ENCODE data around the gene PTCH2. TPM values are rescaled to one million over a fixed set of nuclear protein-coding genes. Genes with fewer than 3 reads are reported as not detected.

The PTCH2 gene
- total RNA-seq, 2 donors from 2014 or later = 0.26 to 0.99 TPM

GRCh38 chr1:44862829-44863401 is 19.9 kb upstream of the PTCH2 start:
- DNase-seq = no peak
- Histone ChIP-seq H3K36me3 (replicated peaks in 1 of 2; ENCODE audit: insufficient read depth in 1 of 2, low read depth in 2 of 2) (no peaks in the 10 kb centered on the region), H3K4me1 (no peaks in the 10 kb centered on the region), H3K27ac (no peak overlapping the region), H3K9me3 (no peaks in the 10 kb centered on the region), H3K27me3 (no peaks in the 10 kb centered on the region), H3K4me3 (no peak overlapping the region)
- TF ChIP-seq CTCF (IDR thresholded peaks at IDR 0.05) (no peak), POLR2A (IDR thresholded peaks at IDR 0.05) (no peak)
- no peak for ATAC-seq
- 93 to 94% methylated on average over 5 of the region's 5 CpGs for WGBS, 2 donors
- intact Hi-C loops (cut with DNase I) = no loop called here

GRCh38 chr1:44860891-44861425 is 17.9 kb upstream of the PTCH2 start:
- WGBS, 2 donors = 71 to 74% methylated on average over 1 of the region's 1 CpG
- no peak for TF ChIP-seq POLR2A (IDR thresholded peaks at IDR 0.05)
- TF ChIP-seq CTCF (IDR thresholded peaks at IDR 0.05) = no peak
- H3K4me1 ChIP-seq = no peaks in the 10 kb centered on the region
- intact Hi-C loops (cut with DNase I) = no loop called here
- no peaks in the 10 kb centered on the region for H3K36me3 ChIP-seq (replicated peaks in 1 of 2; ENCODE audit: insufficient read depth in 1 of 2, low read depth in 2 of 2)
- no peaks in the 10 kb centered on the region for H3K9me3 ChIP-seq
- DNase-seq (no peak), ATAC-seq (no peak)
- no peaks in the 10 kb centered on the region for H3K27me3 ChIP-seq
- H3K27ac ChIP-seq = no peak overlapping the region
- H3K4me3 ChIP-seq = no peak overlapping the region

GRCh38 chr1:44860331-44860730 is 17.3 kb upstream of the PTCH2 start:
- no peaks in the 10 kb centered on the region for H3K27me3 ChIP-seq
- no peak for DNase-seq
- H3K36me3 ChIP-seq (replicated peaks in 1 of 2; ENCODE audit: insufficient read depth in 1 of 2, low read depth in 2 of 2) = no peaks in the 10 kb centered on the region
- H3K4me3 ChIP-seq = no peak overlapping the region
- no peaks in the 10 kb centered on the region for H3K4me1 ChIP-seq
- H3K9me3 ChIP-seq = no peaks in the 10 kb centered on the region
- intact Hi-C loops (cut with DNase I) = no loop called here
- no peak overlapping the region for H3K27ac ChIP-seq
- TF ChIP-seq POLR2A (IDR thresholded peaks at IDR 0.05) (no peak), CTCF (IDR thresholded peaks at IDR 0.05) (no peak)
- no peak for ATAC-seq
- 78 to 84% methylated on average over 1 of the region's 1 CpG for WGBS, 2 donors

GRCh38 chr1:44857446-44857845 is 14.4 kb upstream of the PTCH2 start:
- TF ChIP-seq CTCF (IDR thresholded peaks at IDR 0.05) (no peak), POLR2A (IDR thresholded peaks at IDR 0.05) (no peak)
- no peak for DNase-seq
- intact Hi-C loops (cut with DNase I) = no loop called here
- Histone ChIP-seq H3K36me3 (replicated peaks in 1 of 2; ENCODE audit: insufficient read depth in 1 of 2, low read depth in 2 of 2) (no peaks in the 10 kb centered on the region), H3K27me3 (no peaks in the 10 kb centered on the region), H3K4me1 (no peaks in the 10 kb centered on the region), H3K9me3 (no peaks in the 10 kb centered on the region), H3K4me3 (no peak overlapping the region), H3K27ac (no peak overlapping the region)
- no peak for ATAC-seq
- WGBS, 2 donors = 90 to 94% methylated on average over 7 of the region's 7 CpGs

GRCh38 chr1:44855742-44856141 is 12.7 kb upstream of the PTCH2 start:
- ATAC-seq = no peak
- 77 to 85% methylated on average over 7 of the region's 7 CpGs for WGBS, 2 donors
- H3K4me1 ChIP-seq = no peaks in the 10 kb centered on the region
- intact Hi-C loops (cut with DNase I) = no loop called here
- no peaks in the 10 kb centered on the region for H3K36me3 ChIP-seq (replicated peaks in 1 of 2; ENCODE audit: insufficient read depth in 1 of 2, low read depth in 2 of 2)
- DNase-seq = no peak
- TF ChIP-seq CTCF (IDR thresholded peaks at IDR 0.05) (peak in 1 of 7 experiments; percentile 18), POLR2A (IDR thresholded peaks at IDR 0.05) (no peak)
- H3K27ac ChIP-seq = no peak overlapping the region
- no peaks in the 10 kb centered on the region for H3K27me3 ChIP-seq
- no peak overlapping the region for H3K4me3 ChIP-seq
- no peaks in the 10 kb centered on the region for H3K9me3 ChIP-seq
